ENCODE results near the gene TRIM40.

GRCh38 chr6:30096829-30097228, 39.1 kb upstream of the TRIM40 start:
- TF ChIP-seq, protein P1, sequence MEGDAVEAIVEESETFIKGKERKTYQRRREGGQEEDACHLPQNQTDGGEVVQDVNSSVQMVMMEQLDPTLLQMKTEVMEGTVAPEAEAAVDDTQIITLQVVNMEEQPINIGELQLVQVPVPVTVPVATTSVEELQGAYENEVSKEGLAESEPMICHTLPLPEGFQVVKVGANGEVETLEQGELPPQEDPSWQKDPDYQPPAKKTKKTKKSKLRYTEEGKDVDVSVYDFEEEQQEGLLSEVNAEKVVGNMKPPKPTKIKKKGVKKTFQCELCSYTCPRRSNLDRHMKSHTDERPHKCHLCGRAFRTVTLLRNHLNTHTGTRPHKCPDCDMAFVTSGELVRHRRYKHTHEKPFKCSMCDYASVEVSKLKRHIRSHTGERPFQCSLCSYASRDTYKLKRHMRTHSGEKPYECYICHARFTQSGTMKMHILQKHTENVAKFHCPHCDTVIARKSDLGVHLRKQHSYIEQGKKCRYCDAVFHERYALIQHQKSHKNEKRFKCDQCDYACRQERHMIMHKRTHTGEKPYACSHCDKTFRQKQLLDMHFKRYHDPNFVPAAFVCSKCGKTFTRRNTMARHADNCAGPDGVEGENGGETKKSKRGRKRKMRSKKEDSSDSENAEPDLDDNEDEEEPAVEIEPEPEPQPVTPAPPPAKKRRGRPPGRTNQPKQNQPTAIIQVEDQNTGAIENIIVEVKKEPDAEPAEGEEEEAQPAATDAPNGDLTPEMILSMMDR (IDR thresholded peaks at IDR 0.05; ENCODE audit: low read length): no peak
- no peak for TF ChIP-seq EZH2 (optimal IDR thresholded peaks at IDR 0.05; ENCODE audit: low read depth, low read length)

Data from MM.1S (cell line).